ENCODE data around the gene YTHDF1.

DNA sequence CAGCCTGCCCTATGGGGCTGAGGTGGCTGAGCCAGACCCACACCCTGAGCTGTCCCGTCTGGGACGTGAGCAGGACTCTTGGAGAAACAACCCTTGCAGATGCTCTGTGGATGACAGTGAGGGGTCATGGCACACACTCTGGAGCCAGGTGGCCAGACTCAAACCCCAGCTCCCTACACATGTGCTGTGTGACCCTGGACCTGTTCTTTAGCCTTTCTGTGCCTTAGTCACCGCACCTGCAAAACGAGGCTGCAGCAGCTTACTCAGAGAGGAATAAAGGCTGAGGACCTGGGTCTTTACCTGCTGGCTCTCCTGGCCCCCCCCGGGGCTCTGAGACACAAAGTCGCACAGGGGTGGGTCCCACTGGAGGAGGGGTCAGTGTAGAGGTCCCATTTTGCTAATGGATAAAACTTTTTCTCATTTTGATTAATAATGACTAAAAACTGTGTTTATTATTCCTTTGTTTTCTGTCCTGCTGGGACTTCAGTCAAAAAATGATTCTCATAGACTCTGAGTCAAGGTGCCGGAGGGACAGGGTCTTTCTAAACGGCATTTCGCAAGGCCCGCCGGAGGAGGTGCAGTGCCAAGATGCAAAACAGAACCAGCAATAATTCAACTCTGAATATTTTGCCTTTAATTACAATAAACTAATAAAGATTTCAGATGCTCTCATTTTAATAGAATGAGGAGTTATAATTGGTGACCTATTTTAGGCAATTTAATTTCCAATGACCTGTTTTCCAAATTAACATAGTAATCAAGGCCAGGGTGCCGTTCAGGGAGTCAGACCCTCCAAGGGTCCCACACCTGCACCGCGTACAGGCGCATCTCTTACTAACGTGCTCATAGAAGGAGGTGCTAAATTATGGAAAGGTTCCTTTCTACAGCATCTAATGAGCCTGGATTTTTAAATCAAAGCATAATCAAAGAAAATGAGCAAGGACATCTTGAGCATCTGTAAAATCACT, 62.4 kb downstream of the YTHDF1 start:
- TF ChIP-seq, protein P1, sequence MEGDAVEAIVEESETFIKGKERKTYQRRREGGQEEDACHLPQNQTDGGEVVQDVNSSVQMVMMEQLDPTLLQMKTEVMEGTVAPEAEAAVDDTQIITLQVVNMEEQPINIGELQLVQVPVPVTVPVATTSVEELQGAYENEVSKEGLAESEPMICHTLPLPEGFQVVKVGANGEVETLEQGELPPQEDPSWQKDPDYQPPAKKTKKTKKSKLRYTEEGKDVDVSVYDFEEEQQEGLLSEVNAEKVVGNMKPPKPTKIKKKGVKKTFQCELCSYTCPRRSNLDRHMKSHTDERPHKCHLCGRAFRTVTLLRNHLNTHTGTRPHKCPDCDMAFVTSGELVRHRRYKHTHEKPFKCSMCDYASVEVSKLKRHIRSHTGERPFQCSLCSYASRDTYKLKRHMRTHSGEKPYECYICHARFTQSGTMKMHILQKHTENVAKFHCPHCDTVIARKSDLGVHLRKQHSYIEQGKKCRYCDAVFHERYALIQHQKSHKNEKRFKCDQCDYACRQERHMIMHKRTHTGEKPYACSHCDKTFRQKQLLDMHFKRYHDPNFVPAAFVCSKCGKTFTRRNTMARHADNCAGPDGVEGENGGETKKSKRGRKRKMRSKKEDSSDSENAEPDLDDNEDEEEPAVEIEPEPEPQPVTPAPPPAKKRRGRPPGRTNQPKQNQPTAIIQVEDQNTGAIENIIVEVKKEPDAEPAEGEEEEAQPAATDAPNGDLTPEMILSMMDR (tag by site-specific recombination; IDR thresholded peaks at IDR 0.05) = no peak
- TF ChIP-seq ZNF394 (tag by site-specific recombination; IDR thresholded peaks at IDR 0.05; ENCODE audit: borderline replicate concordance) (no peak), YY2 (tag by site-specific recombination; IDR thresholded peaks at IDR 0.05) (no peak), YY1 (tag by site-specific recombination; IDR thresholded peaks at IDR 0.05) (no peak), TRIM28 (IDR thresholded peaks at IDR 0.05; ENCODE audit: borderline replicate concordance, low read length) (no peak), ZNF121 (tag by site-specific recombination; IDR thresholded peaks at IDR 0.05) (no peak), ZNF510 (tag by site-specific recombination; IDR thresholded peaks at IDR 0.05; ENCODE audit: insufficient replicate concordance) (no peak)
- TF ChIP-seq, protein P2, sequence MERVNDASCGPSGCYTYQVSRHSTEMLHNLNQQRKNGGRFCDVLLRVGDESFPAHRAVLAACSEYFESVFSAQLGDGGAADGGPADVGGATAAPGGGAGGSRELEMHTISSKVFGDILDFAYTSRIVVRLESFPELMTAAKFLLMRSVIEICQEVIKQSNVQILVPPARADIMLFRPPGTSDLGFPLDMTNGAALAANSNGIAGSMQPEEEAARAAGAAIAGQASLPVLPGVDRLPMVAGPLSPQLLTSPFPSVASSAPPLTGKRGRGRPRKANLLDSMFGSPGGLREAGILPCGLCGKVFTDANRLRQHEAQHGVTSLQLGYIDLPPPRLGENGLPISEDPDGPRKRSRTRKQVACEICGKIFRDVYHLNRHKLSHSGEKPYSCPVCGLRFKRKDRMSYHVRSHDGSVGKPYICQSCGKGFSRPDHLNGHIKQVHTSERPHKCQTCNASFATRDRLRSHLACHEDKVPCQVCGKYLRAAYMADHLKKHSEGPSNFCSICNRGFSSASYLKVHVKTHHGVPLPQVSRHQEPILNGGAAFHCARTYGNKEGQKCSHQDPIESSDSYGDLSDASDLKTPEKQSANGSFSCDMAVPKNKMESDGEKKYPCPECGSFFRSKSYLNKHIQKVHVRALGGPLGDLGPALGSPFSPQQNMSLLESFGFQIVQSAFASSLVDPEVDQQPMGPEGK (tag by site-specific recombination; IDR thresholded peaks at IDR 0.05) = no peak
- TF ChIP-seq, protein P3, sequence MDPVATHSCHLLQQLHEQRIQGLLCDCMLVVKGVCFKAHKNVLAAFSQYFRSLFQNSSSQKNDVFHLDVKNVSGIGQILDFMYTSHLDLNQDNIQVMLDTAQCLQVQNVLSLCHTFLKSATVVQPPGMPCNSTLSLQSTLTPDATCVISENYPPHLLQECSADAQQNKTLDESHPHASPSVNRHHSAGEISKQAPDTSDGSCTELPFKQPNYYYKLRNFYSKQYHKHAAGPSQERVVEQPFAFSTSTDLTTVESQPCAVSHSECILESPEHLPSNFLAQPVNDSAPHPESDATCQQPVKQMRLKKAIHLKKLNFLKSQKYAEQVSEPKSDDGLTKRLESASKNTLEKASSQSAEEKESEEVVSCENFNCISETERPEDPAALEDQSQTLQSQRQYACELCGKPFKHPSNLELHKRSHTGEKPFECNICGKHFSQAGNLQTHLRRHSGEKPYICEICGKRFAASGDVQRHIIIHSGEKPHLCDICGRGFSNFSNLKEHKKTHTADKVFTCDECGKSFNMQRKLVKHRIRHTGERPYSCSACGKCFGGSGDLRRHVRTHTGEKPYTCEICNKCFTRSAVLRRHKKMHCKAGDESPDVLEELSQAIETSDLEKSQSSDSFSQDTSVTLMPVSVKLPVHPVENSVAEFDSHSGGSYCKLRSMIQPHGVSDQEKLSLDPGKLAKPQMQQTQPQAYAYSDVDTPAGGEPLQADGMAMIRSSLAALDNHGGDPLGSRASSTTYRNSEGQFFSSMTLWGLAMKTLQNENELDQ (tag by site-specific recombination; IDR thresholded peaks at IDR 0.05; ENCODE audit: low read depth) = no peak
